ENCODE results near the gene TAF5L. TPM values are rescaled to one million over a fixed set of nuclear protein-coding genes. Genes with fewer than 3 reads are reported as not detected.
"Not testable (repeated sequence)": the region's sequence is repeated elsewhere in the genome, so short reads cannot be mapped to it uniquely, and the experiment has no call there.

Gene TAF5L
- total and polyA plus RNA-seq, 2 of the 8 experiments (the other 6 are each of a cell fraction or from before 2014, with no cell fraction given): 17.7 to 23.3 TPM

- H3K9me3 ChIP-seq (ENCODE audit: insufficient read depth in 2 of 2, low read depth in 1 of 2, low read length in 1 of 2); H3K36me3 ChIP-seq (ENCODE audit: control insufficient read depth in 2 of 4, insufficient read depth in 4 of 4, low read length in 3 of 4); H2BK120ac ChIP-seq (replicated peaks; ENCODE audit: low read depth, low read length); H2BK20ac ChIP-seq (ENCODE audit: low read length); H3K18ac ChIP-seq (ENCODE audit: extremely low read depth, low read length); H4K8ac ChIP-seq (ENCODE audit: extremely low read depth, insufficient read depth, low read length); H3K79me1 ChIP-seq (ENCODE audit: low read depth, low read length); H3K9ac ChIP-seq (replicated peaks in 1 of 4; ENCODE audit: extremely low read depth in 1 of 4, low read depth in 3 of 4, low read length in 3 of 4); H3K23me2 ChIP-seq (ENCODE audit: low read depth, low read length); H3K14ac ChIP-seq (ENCODE audit: insufficient read length); H2AK5ac ChIP-seq (ENCODE audit: low read depth, low read length); H2AFZ ChIP-seq (ENCODE audit: low read length); H3K4ac ChIP-seq (replicated peaks; ENCODE audit: insufficient read length, low read depth, low read length); H3K27ac ChIP-seq (ENCODE audit: low read depth, low read length); H2BK15ac ChIP-seq (ENCODE audit: low read length); H3K27me3 ChIP-seq (replicated peaks in 1 of 4; ENCODE audit: control insufficient read depth in 3 of 4, extremely low read depth in 1 of 4, insufficient read depth in 3 of 4, low read length in 3 of 4); H4K91ac ChIP-seq (replicated peaks; ENCODE audit: insufficient read length, low read length); H2BK5ac ChIP-seq (ENCODE audit: low read depth, low read length); H3K23ac ChIP-seq (ENCODE audit: insufficient read length); FAIRE-seq; H2BK12ac ChIP-seq (ENCODE audit: low read depth, low read length); DNase-seq (ENCODE audit: low read depth in 1 of 2, low spot score in 2 of 2); H4K20me1 ChIP-seq (replicated peaks in 1 of 2; ENCODE audit: control insufficient read depth in 1 of 2, insufficient read depth in 2 of 2, low read length in 2 of 2): not testable (repeated sequence)
- 83% methylated on average over 17 of the region's 20 CpGs; no CpG with 5 or more reads in 1 of the 2 experiments for WGBS, 2 experiments (ENCODE audit: extremely low coverage in 1 of 2, insufficient coverage in 1 of 2, insufficient read length in 1 of 2, insufficient replicate concordance in 2 of 2, low coverage in 1 of 2, low lambda C conversion rate in 2 of 2, missing lambda C conversion rate in 1 of 2)
- peak overlapping the region; percentile 15 for H4K5ac ChIP-seq (ENCODE audit: insufficient read length, low read depth, low read length)
- H3K4me1 ChIP-seq (replicated peaks in 1 of 4; ENCODE audit: control insufficient read depth in 3 of 4, insufficient read depth in 4 of 4, low read length in 3 of 4): peaks cover 0 to 12% (median 2%) of the 10 kb centered on the region in 4 experiments; a peak in 4 of 7 replicates
- peaks cover 0 to 17% of the 10 kb centered on the region in 2 experiments; a peak in 2 of 4 replicates for H3K79me2 ChIP-seq (ENCODE audit: control insufficient read depth in 1 of 2, insufficient read depth in 2 of 2, low read length in 2 of 2)
- TF ChIP-seq HDAC2 (IDR thresholded peaks at IDR 0.05; ENCODE audit: borderline replicate concordance in 1 of 2, low read depth in 2 of 2, low read length in 2 of 2): 0 out of 4 replicates have a peak, but pooled peaks of 1 of the 2 experiments have one; percentile 1
- CTCF ChIA-PET (ENCODE audit: partially characterized antibody): interaction anchor here (0.6 to 2.5 kb wide), 6 partner anchors 19 to 135 kb away, joined by 3 to 14 read pairs (median 3); partner anchors contain the start of genes TAF5L and URB2
- POLR2A ChIA-PET (ENCODE audit: partially characterized antibody): interaction anchor here (1.0 to 1.1 kb wide), 2 partner anchors 51 to 67 kb away, joined by 3 to 9 read pairs; partner anchors contain the start of genes TAF5L and URB2
- H3K56ac ChIP-seq (replicated peaks; ENCODE audit: insufficient read length, low read depth, low read length): peak overlapping the region; percentile 1
- H3K4me2 ChIP-seq (ENCODE audit: insufficient read depth in 1 of 2, low read depth in 2 of 2, low read length in 2 of 2): peak overlapping the region; percentile 71 to 76
- H3K4me3 ChIP-seq (ENCODE audit: extremely low read depth in 1 of 4, insufficient read depth in 2 of 4, low read depth in 3 of 4, low read length in 4 of 4): peak overlapping the region; percentile 75 to 91 (median 76)
Measured at GRCh38 chr1:229559336-229559801, 66.6 kb downstream of the TAF5L start.
